Measurements from ENCODE around the gene NDE1. TPM values are rescaled to one million over a fixed set of nuclear protein-coding genes. Genes with fewer than 3 reads are reported as not detected.
A peak's percentile ranks its signal among the peaks of the same experiment; 100 is the strongest.

NDE1 gene
- total RNA-seq, 1 experiment from 2014 or later = 162 TPM

- POLR2A ChIA-PET = interaction anchor here (1.6 kb wide), 1 partner anchor 12 kb away, joined by 7 read pairs; no protein-coding TSS in a partner anchor
- Mint-ChIP-seq H3K9me3 (ENCODE audit: unreplicated experiment) (no peaks in the 10 kb centered on the region), H3K36me3 (ENCODE audit: insufficient read depth, unreplicated experiment) (peaks cover 97% of the 10 kb centered on the region), H3K4me1 (ENCODE audit: insufficient read depth, unreplicated experiment) (peaks cover under 1% of the 10 kb centered on the region), H3K4me3 (ENCODE audit: unreplicated experiment) (no peak overlapping the region), H3K27me3 (ENCODE audit: insufficient read depth, unreplicated experiment) (no peaks in the 10 kb centered on the region), H3K27ac (ENCODE audit: low read depth, unreplicated experiment) (no peak overlapping the region)
- TF ChIP-seq CTCF (IDR thresholded peaks at IDR 0.05; ENCODE audit: unreplicated experiment) = no peak
- CTCF ChIA-PET = interaction anchor here (0.6 to 2.4 kb wide), 3 partner anchors 10 to 53 kb away, joined by 3 to 16 read pairs (median 6); no protein-coding TSS in a partner anchor
- DNase-seq (ENCODE audit: unreplicated experiment) = no peak
- intact Hi-C loops (cut with micrococcal nuclease) = no loop called here
- no TSS peak for BruUV-seq (replicated peaks)
Measured at GRCh38 chr16:15694499-15694898, 44.5 kb downstream of the NDE1 start.

- no peak overlapping the region for H3K4me3 Mint-ChIP-seq (ENCODE audit: unreplicated experiment)
- no TSS peak for BruUV-seq (replicated peaks)
- ChIA-PET POLR2A (interaction anchor here (1.8 kb wide), 1 partner anchor 58 kb away, joined by 4 read pairs; the partner anchor contains the start of gene MARF1), CTCF (interaction anchor here (0.6 to 1.2 kb wide), 2 partner anchors 10 to 238 kb away, joined by 3 to 6 read pairs; no protein-coding TSS in a partner anchor)
- no peak for DNase-seq (ENCODE audit: unreplicated experiment)
- no peaks in the 10 kb centered on the region for H3K27me3 Mint-ChIP-seq (ENCODE audit: insufficient read depth, unreplicated experiment)
- peaks cover 91% of the 10 kb centered on the region for H3K36me3 Mint-ChIP-seq (ENCODE audit: insufficient read depth, unreplicated experiment)
- TF ChIP-seq CTCF (IDR thresholded peaks at IDR 0.05; ENCODE audit: unreplicated experiment) = no peak
- H3K27ac Mint-ChIP-seq (ENCODE audit: low read depth, unreplicated experiment) = no peak overlapping the region
- intact Hi-C loops (cut with micrococcal nuclease) = no loop called here
- no peaks in the 10 kb centered on the region for H3K4me1 Mint-ChIP-seq (ENCODE audit: insufficient read depth, unreplicated experiment)
- no peaks in the 10 kb centered on the region for H3K9me3 Mint-ChIP-seq (ENCODE audit: unreplicated experiment)
Measured at GRCh38 chr16:15699819-15700218, 49.8 kb downstream of the NDE1 start.

GRCh38 chr16:15701367-15701766 is 51.3 kb downstream of the NDE1 start:
- no peak for DNase-seq (ENCODE audit: unreplicated experiment)
- TF ChIP-seq CTCF (IDR thresholded peaks at IDR 0.05; ENCODE audit: unreplicated experiment) = no peak
- intact Hi-C loops (cut with micrococcal nuclease) = no loop called here
- no peak overlapping the region for H3K4me3 Mint-ChIP-seq (ENCODE audit: unreplicated experiment)
- H3K27ac Mint-ChIP-seq (ENCODE audit: low read depth, unreplicated experiment) = no peak overlapping the region
- peaks cover 83% of the 10 kb centered on the region for H3K36me3 Mint-ChIP-seq (ENCODE audit: insufficient read depth, unreplicated experiment)
- H3K4me1 Mint-ChIP-seq (ENCODE audit: insufficient read depth, unreplicated experiment) = no peaks in the 10 kb centered on the region
- H3K27me3 Mint-ChIP-seq (ENCODE audit: insufficient read depth, unreplicated experiment) = no peaks in the 10 kb centered on the region
- POLR2A ChIA-PET = interaction anchor here (1.1 kb wide), 1 partner anchor 19 kb away, joined by 3 read pairs; no protein-coding TSS in a partner anchor
- no peaks in the 10 kb centered on the region for H3K9me3 Mint-ChIP-seq (ENCODE audit: unreplicated experiment)
- BruUV-seq (replicated peaks) = TSS peak; percentile 63
- CTCF ChIA-PET = interaction anchor here (1.6 kb wide), 1 partner anchor 18 kb away, joined by 3 read pairs; no protein-coding TSS in a partner anchor

- no peaks in the 10 kb centered on the region for H3K4me1 Mint-ChIP-seq (ENCODE audit: insufficient read depth, unreplicated experiment)
- no peak overlapping the region for H3K4me3 Mint-ChIP-seq (ENCODE audit: unreplicated experiment)
- no peak for DNase-seq (ENCODE audit: unreplicated experiment)
- CTCF ChIA-PET = interaction anchor here (0.6 to 1.6 kb wide), 2 partner anchors 19 to 40 kb away, joined by 3 to 7 read pairs; no protein-coding TSS in a partner anchor
- no peaks in the 10 kb centered on the region for H3K9me3 Mint-ChIP-seq (ENCODE audit: unreplicated experiment)
- H3K27me3 Mint-ChIP-seq (ENCODE audit: insufficient read depth, unreplicated experiment) = no peaks in the 10 kb centered on the region
- no peak overlapping the region for H3K27ac Mint-ChIP-seq (ENCODE audit: low read depth, unreplicated experiment)
- intact Hi-C loops (cut with micrococcal nuclease) = no loop called here
- POLR2A ChIA-PET = interaction anchor here (0.9 to 3.0 kb wide), 2 partner anchors 20 to 60 kb away, joined by 3 to 19 read pairs; partner anchors contain the start of gene MARF1
- H3K36me3 Mint-ChIP-seq (ENCODE audit: insufficient read depth, unreplicated experiment) = peaks cover 79% of the 10 kb centered on the region
- no TSS peak for BruUV-seq (replicated peaks)
- no peak for TF ChIP-seq CTCF (IDR thresholded peaks at IDR 0.05; ENCODE audit: unreplicated experiment)
Measured at GRCh38 chr16:15701975-15702970, 52.2 kb downstream of the NDE1 start.

All from MCF 10A (cell line).